ENCODE data around the gene PRPS1.
"Not testable (repeated sequence)": the region's sequence is repeated elsewhere in the genome, so short reads cannot be mapped to it uniquely, and the experiment has no call there.

The PRPS1 gene

DNA sequence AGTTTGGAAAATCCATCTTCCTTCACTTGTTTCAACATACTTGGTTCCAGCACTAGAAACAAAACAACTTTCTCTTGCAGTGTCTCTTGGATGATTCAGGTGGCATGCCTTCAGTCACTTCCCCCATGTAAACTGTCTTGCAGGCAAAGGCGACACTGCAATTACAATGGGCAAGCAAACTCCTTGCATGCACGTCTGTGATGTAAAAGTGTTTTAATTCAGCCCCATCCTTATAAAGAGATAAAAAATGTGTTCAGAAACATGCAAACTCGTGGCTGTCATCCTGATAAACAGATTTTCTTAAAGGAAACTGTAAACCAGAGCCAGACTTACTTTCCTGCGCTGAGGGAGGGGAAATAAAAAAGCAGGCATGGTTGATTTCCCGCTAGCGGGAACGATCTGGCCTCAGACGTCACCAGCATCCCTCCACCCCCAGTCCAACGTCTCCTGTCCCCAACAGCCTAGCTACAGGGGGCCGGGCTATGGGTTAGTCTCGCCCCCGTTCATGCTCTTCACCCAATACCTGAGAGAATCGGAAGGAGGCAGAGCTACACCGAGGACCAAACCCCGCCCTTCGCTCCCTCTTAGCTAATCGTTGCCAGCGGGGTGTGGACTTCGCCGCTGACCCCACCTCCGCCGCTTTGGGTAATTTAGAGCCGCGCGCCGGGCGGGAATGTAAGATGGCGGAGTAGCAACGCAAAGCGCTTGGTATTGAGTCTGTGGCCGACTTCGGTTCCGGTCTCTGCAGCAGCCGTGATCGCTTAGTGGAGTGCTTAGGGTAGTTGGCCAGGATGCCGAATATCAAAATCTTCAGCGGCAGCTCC, at the start of gene PRPS1:
PRPS1 (plus strand) TSS at position 673 of the 824 bp plus-strand sequence; CDS start at position 792, 119 bp downstream.
- peak; percentile 72 to 75 for DNase-seq (ENCODE audit: low read depth in 2 of 2)

DNA sequence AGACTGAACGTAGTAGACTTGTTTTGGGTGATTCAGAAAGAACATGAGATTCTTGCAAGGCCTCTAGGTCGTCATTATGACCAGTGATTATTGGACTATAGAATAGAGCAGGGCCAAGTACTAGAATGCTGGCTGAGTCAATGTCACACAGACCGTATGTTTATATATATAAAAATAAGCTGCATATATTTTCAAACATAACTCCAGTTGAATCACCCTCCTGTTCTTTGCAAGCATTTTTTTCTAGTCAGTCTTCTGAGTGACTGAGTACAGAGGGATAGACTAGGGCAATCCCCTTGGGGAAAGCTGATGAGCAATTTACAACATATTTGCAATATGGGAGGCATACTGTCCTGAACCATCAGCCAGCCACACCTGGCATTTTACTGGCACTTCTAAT, 48.4 kb upstream of the PRPS1 start:
- DNase-seq (ENCODE audit: low read depth in 2 of 2), result no peak

DNA sequence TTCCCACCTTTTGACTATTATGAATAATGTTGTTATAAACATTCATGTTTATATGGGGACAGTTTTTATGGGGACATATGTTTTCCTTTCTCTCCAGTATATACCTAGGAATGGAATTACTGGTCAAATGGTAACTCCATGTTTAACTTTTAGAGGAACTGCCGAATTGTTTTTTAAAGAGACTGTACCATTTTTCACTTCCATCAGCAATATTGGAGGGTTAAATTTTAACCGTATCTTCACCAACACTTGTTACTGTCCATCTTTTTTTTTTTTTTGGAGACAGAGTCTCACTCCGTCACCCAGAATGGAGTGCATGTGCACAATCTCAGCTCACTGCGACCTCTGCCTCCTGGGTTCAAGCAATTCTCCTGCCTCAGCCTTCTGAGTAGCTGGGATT, 46.4 kb upstream of the PRPS1 start:
- no peak for DNase-seq (ENCODE audit: low read depth in 2 of 2)

DNA sequence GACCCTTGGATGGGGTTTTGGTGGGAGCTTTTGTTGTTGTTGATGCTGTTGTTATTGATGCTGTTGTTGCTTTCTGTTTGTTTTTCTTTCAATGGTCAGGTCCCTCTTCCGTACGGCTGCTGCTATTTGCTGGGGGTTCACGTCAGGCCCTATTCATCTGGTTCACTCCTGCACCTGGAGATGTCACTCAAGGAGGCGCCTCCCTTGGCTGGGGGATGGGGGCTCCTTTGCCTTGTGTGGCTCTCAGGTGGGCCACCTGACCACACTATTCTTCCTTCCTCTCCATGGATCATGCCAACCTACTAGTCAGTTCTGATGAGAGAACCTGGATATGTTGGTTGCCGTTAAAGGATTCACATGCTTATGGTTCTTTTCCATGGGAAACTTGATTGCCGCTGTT, 39.1 kb upstream of the PRPS1 start:
- DNase-seq (ENCODE audit: low read depth in 2 of 2), result no peak

DNA sequence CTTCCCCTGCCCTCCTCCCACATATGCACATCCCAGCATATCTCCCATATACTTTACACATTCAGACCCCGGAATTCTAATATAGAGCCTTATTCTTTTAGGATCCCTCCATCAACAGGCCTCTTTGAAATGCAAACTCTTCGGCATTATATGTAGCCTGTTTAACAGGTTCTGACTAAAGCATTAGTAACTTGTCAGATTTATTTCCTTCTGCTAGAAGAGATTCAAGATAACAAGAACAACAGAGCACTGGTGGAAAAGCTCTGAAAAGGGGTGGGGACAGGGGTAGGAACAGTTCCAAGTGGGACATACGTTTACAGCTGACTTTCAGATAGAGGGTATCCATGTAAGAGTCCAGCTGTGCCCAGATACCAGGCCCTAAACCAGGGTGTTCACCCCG, 31.7 kb upstream of the PRPS1 start:
- DNase-seq (ENCODE audit: low read depth in 2 of 2), result no peak

DNA sequence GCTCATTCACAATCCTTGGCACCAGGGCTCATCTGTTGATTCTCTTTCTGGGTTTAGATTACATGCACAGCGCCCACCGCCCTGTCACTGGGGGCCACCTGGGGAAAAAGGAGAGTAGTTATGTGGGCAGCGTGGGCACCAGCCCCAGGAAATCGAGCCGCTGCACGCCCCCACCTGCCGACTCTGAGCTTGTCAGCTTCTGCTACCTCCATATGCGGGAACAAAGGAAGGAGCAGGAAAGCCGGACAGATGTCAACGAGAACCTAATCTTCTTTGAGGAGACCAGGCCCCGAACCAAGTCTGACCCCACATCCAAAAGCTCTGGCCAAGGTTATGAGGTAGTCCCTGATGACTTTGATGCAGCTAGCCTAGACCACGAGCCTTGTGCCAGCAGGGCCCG, 31.0 kb upstream of the PRPS1 start:
- no peak for DNase-seq (ENCODE audit: low read depth in 2 of 2)

DNA sequence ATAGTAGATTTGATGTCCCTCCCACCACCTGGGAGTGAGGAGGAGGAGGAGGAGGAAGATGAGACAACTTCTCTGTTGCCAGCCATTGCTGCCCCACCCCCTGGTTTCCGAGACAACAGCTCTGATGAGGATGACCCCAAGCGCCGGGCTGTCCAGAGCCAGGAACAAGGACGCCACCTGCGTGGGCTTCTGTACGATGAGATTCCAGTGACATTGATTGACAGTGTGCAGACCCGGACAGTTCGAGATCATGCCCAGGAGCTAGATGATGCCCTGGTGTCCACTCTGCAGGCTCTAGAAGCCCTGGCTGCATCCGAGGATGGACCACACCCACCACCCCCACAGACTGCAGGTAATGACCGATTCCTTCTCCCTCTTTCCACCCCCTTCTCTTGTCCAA, 30.5 kb upstream of the PRPS1 start:
- DNase-seq (ENCODE audit: low read depth in 2 of 2), result no peak

DNA sequence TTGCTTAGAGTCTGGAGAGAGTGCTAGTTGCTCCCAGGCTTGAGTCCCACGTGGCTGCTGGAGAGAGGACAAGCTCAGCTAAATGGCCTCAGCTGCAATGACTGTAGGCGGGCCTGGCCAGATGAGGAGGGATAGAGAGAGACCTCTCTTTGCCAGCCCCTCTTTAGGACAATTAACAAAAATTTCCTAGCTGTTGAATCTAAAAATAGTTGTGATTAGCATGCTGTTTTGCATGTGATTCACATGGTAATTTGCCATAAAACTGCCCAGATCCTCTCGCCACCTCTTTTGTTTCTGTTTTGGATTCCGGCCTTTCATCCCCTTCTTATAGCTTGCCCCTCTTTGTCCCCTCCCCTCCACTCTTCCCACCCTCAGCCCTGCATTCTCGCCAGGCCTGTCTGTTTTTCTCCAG, 28.9 kb upstream of the PRPS1 start:
- DNase-seq (ENCODE audit: low read depth in 2 of 2), result no peak

DNA sequence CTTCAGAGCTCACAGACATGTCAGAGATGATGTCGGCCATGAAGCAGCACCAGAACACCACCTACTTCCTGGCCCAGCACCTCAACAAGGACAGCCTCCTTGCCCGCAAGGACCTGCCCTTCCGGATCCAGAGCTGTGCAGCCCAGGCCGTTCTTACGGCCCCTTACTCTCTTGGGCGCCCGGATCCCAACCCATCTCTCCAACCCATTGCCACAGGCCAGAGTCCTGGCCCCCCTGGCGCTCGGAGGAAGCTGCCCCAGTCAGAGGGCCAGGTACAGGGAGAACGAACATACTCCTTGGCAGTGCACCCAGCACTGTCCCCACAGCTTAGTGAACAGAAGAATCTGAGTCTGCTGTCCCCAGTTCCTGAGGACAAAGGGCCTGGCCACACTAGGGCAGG, 27.9 kb upstream of the PRPS1 start:
- DNase-seq (ENCODE audit: low read depth in 2 of 2), result no peak

DNA sequence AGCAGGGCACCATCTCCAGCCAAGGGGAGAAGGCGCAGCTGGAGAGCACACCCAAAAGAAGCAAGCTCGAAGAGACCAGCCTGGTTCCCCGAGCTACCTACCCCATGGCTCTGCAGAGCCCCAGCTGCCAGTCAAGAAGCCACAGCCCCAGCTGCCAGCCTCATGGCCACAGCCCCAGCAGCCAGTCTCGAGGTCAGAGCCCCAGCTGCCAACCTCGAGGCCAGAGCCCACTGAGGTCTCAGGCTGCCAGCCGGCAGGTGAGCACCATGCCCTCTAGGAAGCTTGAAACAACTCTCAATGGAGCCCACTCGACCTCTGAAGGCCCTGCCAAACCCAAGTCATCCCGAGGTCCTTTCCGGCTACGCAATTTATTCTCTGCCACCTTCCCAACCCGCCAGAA, 27.0 kb upstream of the PRPS1 start:
- DNase-seq (ENCODE audit: low read depth in 2 of 2), result no peak

DNA sequence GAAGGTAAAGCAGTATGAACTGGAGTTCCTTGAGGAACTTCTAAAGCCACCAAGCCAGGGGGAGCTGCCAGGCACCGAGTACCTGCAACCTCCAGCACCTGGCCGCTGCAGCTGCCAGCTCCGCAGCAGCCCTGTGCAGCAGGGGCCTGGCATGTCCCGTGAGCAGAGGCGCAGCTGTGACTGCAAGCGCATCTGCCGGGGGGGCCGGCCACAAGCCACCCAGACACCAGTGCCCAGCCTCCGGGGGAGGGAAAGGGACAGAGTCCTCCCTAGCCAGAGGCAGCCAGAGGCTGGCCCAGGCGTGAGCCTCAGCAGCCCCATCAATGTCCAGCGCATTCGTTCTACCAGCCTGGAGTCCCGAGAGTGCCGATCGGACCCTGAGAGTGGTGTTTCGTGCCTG, 26.6 kb upstream of the PRPS1 start:
- DNase-seq (ENCODE audit: low read depth in 2 of 2), result no peak

DNA sequence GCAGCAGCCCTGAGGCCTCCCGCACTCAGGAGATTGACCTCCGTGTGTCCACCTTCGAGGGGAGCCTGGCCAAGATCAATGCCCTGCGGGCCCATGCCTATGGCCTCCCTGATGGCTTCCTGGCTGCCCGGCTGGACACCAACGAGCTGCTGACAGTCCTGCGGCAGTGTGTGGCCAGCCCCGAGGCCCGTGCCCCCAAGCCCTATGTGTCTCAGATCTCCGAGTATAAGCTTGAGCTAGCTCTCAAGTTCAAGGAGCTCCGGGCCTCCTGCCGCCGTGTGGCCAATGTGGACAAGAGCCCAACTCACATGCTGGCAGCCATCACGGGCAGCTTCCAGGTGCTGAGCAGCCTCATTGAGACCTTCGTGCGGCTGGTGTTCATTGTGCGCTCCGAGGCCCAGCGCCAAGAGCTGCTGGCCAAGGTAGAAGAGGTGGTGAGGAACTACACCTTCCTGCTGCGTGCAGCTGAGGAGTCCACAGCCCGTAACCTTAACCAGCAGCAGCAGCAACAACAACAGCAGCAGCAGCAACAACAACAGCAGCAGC, 25.5 kb upstream of the PRPS1 start:
- no peak for DNase-seq (ENCODE audit: low read depth in 2 of 2)

DNA sequence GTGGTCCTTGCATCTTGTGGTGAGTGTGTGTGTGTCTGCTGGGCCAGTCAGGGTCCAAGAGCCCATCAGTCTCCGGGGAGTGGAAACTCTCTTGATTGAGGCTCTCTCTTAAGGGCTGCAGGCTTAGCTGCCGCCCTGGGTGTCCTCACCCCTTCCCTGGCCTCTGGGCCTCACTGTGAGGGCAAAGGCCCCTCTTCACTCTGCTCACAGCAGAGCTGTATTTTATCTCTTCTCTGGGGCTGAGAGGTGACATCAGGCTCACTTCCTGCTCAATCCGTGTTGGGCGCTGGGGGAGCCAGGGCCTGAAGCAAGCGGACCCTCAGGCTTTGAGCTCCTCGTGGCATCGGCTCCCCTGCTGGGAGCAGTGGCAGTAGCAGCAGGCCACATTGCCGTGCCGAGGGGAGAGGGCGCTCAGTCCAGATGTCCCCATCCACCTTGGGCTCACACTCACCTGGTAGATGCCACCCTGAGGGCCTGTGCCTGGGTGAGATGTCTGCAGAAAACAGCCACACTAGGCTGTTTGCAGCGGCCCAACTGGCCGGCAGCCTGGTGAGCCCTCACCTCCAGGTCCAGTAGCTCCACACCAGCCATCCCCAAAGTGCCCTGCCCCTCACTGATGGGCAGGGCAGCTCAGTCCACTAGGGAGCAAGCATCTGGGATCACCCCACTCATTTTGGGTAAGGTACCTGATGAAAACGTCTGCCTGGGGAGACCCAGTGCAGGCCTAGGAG, 24.7 kb upstream of the PRPS1 start:
- no peak for DNase-seq (ENCODE audit: low read depth in 2 of 2)

DNA sequence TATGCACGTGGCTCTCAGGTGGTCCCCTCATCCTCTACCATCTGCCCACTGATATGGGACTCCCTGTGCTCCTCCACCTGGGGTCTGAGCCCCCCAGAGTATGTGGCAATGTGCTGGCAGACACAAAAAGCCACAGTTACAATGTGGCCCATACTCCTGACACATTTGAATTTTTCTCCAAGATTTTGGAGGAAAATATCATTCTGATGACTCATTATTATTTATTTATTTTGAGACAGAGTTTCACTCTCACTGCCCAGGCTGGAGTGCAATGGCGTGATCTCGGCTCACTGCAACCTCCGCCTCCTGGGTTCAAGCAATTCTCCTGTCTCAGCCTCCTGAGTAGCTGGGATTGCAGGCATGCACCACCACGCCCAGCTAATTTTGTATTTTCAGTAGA, 19.2 kb upstream of the PRPS1 start:
- not testable (repeated sequence) for DNase-seq (ENCODE audit: low read depth in 2 of 2)

DNA sequence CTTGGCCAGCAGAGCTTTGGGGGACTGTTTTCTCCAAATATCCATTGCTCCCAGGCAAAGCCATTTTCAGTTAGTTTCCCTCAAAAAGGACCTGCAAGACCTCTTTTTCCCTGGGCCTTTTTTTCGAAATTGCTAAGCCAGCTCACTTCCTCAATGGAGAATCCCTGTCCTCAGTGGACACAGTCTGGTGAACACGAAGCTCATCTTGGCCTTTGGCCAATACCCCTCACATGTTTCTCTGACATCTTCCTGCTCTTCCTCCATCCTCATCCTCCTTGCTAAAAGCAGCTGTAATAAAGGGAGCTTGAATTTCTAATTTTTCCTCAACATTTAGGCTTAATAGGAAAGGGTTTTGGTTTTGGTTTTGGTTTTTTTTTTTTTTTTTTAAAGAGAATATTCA, 17.6 kb upstream of the PRPS1 start:
- DNase-seq (ENCODE audit: low read depth in 2 of 2), result no peak

DNA sequence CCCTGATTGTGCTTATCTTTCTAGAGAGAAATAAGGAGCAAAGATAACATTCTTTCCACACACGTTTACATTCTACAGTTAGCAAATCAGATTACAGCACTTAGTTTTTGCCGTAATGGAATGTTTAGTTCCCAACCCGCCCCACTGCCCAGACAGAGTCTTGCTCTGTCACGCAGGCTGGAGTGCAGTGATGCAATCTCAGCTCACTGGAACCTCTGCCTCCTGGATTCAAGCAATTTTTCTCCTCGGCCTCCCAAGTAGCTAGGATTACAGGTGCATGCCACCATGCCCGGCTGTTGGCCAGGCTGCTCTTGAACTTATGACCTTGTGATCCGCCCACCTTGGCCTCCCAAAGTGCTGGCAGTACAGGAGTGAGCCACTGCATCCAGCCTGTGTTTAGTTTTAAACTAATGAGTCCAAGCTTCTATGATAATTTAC, 8.4 kb upstream of the PRPS1 start:
- DNase-seq (ENCODE audit: low read depth in 2 of 2), result no peak

DNA sequence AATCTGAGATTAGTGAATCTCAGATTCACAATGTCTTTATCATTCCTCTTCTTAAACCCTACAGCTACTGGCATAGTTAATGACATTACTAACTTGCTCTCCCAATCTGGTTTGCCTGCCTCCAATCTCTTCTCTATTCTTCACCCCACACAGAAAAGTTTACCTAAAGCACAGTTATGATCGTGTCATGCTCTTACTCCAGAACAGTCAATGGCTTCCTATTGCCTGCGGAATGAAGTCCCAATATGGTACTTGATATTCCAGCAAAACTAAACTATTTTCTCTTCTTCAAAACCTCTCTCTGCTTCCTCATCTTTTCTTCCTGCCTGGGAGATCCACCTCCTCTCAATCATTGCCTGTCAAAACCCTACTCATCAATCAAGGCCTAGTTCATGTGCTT, 3.4 kb upstream of the PRPS1 start:
- no peak for DNase-seq (ENCODE audit: low read depth in 2 of 2)

DNA sequence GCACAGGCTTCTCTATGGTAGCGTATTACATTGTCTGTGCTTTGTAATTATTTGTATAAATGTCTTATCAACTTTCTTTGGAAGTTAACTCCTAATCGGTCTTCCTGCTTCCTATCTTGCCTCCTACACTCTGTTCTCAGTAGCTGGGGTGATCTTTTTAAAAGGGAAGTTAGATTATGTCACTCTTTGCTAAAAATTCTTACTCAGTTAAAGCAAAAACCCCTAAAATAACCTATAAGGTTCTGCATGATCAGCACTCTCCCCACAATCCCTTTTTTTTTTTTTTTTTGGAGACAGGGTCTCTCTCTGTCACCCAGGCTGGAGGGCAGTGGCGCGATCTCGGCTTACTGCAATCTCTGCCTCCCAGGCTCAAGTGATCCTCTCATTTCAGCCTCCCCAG, 2.6 kb upstream of the PRPS1 start:
- DNase-seq (ENCODE audit: low read depth in 2 of 2), result no peak

DNA sequence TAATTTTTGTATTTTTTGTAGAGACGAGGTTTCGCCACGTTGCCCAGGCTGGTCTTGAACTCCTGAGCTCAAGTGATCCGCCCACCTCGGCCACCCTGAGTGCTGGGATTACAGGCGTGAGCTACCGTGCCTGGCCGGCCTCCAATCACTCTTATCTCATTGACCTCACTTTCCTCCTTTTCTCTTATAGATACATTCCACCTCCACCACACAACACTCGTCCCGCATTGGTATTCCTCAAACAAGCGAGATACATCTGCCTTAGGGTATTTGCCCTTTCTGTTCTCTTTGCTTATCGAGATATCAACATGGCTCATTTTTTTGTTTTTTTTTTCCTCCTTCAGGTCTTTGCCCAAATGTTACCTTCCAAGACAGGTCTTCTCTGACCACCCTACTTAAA, 1.8 kb upstream of the PRPS1 start:
- no peak for DNase-seq (ENCODE audit: low read depth in 2 of 2)

DNA sequence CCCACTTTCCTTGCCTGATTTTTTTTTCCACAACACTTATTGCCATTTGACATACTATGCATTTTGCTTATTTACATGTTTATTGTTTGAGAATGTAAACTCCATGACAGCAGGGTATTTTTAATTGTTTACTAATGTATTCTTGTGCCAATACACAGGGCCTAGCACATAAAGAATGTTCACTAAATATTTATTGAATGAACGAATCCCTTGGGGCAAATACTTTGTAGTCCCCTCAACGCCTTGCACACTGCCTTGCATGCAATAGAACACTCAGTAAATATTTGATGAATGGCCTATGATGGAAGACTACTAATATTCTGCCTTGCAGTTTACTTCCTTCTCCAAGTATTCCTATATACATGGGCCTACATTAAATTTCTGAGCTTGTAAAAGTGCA, 1.4 kb upstream of the PRPS1 start:
- no peak for DNase-seq (ENCODE audit: low read depth in 2 of 2)

DNA sequence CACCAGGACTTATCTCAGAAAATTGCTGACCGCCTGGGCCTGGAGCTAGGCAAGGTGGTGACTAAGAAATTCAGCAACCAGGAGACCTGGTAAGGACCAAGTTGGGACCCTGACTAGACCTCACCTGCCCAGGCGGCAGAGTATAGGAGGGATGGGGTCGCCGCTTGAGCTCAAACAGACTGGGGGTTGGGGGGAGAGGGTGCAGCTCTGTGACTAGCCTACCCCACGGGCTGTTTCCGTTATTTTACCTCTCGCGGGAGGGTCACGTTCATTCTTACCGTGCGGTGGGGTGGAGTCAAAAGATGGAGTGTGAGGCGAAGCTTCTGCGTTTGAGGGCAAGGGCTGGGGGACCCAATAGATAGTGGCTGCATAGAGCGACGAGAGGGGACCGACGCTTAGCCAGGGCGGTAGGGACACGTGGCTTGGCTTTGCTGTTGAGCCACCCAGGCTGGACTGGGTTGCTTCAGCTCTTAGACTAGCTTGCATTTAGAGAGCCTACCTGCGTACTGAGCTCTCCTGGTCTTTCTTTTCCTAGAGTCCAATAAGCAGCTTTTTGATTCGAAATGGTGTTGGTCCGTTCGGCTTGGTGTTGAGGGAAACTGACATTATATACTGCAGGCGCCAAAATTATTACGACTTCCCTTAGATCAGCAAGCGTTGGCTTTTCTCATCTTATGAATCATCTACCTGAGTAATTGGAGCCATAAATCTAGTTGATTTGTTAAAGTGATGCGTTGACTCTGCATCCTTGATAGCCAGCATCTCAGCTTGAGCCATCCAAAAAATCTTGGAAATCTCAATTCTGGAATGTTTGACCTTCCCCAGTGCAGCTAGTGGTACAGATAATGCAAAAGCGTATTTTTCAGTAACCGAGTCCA, 591 bp downstream of the PRPS1 start:
- DNase-seq (ENCODE audit: low read depth in 2 of 2), result peak in 1 of 2 donors; percentile 9

DNA sequence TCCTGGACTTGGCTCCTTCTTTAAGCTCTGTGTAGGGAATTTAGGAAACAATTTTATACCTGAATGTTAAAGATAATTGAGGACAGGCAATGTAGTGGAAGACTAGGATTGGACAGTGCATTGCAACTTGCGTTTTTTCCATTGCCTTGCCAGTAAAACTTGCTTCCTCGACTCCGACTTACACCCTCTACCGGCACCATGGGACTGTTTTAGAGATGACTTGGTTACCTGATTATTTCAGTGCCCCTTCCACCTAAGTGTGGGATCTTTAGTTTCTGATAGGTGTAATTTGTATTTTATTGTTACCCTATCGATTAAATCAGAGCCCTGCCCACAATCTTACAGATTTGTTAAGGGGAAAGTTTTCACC, 1.2 kb downstream of the PRPS1 start:
- no peak for DNase-seq (ENCODE audit: low read depth in 2 of 2)
